HG03060 (cell line): ENCODE measurements around the gene ANKRD11.
"Not testable (repeated sequence)": the region's sequence is repeated elsewhere in the genome, so short reads cannot be mapped to it uniquely, and the experiment has no call there.

Experiments
- ATAC-seq: cut with Tn5 transposase; IDR thresholded peaks from one replicate; pipeline ENCODE4 v1.9.1; 2021; ENCODE audit warnings: low read depth, moderate number of reproducible peaks; ENCODE audit not compliant: unreplicated experiment

ANKRD11 gene

GRCh38 chr16:89335803-89336485 is 154.4 kb downstream of the ANKRD11 start:
- no peak for ATAC-seq

GRCh38 chr16:89334988-89335802 is 155.2 kb downstream of the ANKRD11 start:
- no peak for ATAC-seq

- no peak for ATAC-seq
Measured at GRCh38 chr16:89334461-89334860, 155.9 kb downstream of the ANKRD11 start.

GRCh38 chr16:89334050-89334449 is 156.3 kb downstream of the ANKRD11 start:
- no peak for ATAC-seq

- not testable (repeated sequence) for ATAC-seq
Measured at GRCh38 chr16:89333401-89334001, 156.9 kb downstream of the ANKRD11 start.

- no peak for ATAC-seq
Measured at GRCh38 chr16:89332902-89333245, 157.5 kb downstream of the ANKRD11 start.

- no peak for ATAC-seq
Measured at GRCh38 chr16:89332243-89332901, 158.0 kb downstream of the ANKRD11 start.

GRCh38 chr16:89331371-89332109 is 158.8 kb downstream of the ANKRD11 start:
- no peak for ATAC-seq

GRCh38 chr16:89330177-89330856 is 160.0 kb downstream of the ANKRD11 start:
- no peak for ATAC-seq

GRCh38 chr16:89329830-89330176 is 160.6 kb downstream of the ANKRD11 start:
- not testable (repeated sequence) for ATAC-seq

GRCh38 chr16:89328412-89329400 is 161.7 kb downstream of the ANKRD11 start:
- not testable (repeated sequence) for ATAC-seq

- no peak for ATAC-seq
Measured at GRCh38 chr16:89326721-89327120, 163.6 kb downstream of the ANKRD11 start.

- no peak for ATAC-seq
Measured at GRCh38 chr16:89325861-89326471, 164.4 kb downstream of the ANKRD11 start.

GRCh38 chr16:89324056-89325010 is 166.0 kb downstream of the ANKRD11 start:
- ATAC-seq, result no peak

- ATAC-seq, result no peak
Measured at GRCh38 chr16:89323120-89323960, 167.0 kb downstream of the ANKRD11 start.
